Measurements from ENCODE around the gene ITGA2. TPM values are rescaled to one million over a fixed set of nuclear protein-coding genes. Genes with fewer than 3 reads are reported as not detected.

The ITGA2 gene
- total RNA-seq, 1 donor from 2014 or later, result 1.0 TPM

GRCh38 chr5:53095931-53096525 is 106.9 kb downstream of the ITGA2 start:
- peaks cover 10% of the 10 kb centered on the region for H3K36me3 Mint-ChIP-seq (ENCODE audit: low read depth)
- DNase-seq (ENCODE audit: low spot score), result no peak
- H3K4me1 Mint-ChIP-seq (ENCODE audit: low read depth), result peaks cover 33% of the 10 kb centered on the region
- H3K27ac Mint-ChIP-seq (ENCODE audit: unreplicated experiment), result no peak overlapping the region
- H3K27me3 Mint-ChIP-seq (ENCODE audit: low read depth), result no peaks in the 10 kb centered on the region
- no peaks in the 10 kb centered on the region for H3K9me3 Mint-ChIP-seq (ENCODE audit: low read depth)
- peak; percentile 95 for TF ChIP-seq CTCF (IDR thresholded peaks at IDR 0.05)
- H3K4me3 Mint-ChIP-seq (ENCODE audit: unreplicated experiment), result no peak overlapping the region

DNA sequence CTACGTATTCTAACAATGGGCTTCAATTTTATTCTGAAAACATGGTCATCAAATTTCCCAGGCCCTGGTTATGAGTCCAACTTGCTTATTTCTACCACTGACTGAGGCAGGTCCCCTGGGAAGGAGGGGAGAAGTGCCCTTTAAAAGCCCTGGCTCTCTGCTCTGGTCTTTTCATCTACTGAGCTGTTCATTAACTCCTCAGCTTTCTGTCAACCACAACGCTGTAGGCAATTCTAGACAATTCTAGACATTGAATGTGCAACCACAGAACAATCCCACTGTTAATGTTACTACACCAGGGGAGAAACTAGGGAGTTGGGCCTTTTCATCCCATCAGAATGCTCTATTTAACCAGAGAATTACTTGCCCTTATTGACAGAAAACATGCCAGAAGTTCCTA is 110.4 kb downstream of the ITGA2 start:
- TF ChIP-seq CTCF (IDR thresholded peaks at IDR 0.05), result no peak
- Mint-ChIP-seq H3K27ac (ENCODE audit: unreplicated experiment) (peak overlapping the region; percentile 90), H3K36me3 (ENCODE audit: low read depth) (peaks cover 14% of the 10 kb centered on the region), H3K9me3 (ENCODE audit: low read depth) (no peaks in the 10 kb centered on the region), H3K4me3 (ENCODE audit: unreplicated experiment) (no peak overlapping the region), H3K4me1 (ENCODE audit: low read depth) (peaks cover 28% of the 10 kb centered on the region), H3K27me3 (ENCODE audit: low read depth) (no peaks in the 10 kb centered on the region)
- no peak for DNase-seq (ENCODE audit: low spot score)

- no peak overlapping the region for H3K4me3 Mint-ChIP-seq (ENCODE audit: unreplicated experiment)
- DNase-seq (ENCODE audit: low spot score), result no peak
- no peaks in the 10 kb centered on the region for H3K9me3 Mint-ChIP-seq (ENCODE audit: low read depth)
- no peak for TF ChIP-seq CTCF (IDR thresholded peaks at IDR 0.05)
- H3K4me1 Mint-ChIP-seq (ENCODE audit: low read depth), result peaks cover 31% of the 10 kb centered on the region
- no peaks in the 10 kb centered on the region for H3K27me3 Mint-ChIP-seq (ENCODE audit: low read depth)
- H3K36me3 Mint-ChIP-seq (ENCODE audit: low read depth), result peaks cover 16% of the 10 kb centered on the region
- H3K27ac Mint-ChIP-seq (ENCODE audit: unreplicated experiment), result no peak overlapping the region
Measured at GRCh38 chr5:53100606-53101005, 111.5 kb downstream of the ITGA2 start.

DNA sequence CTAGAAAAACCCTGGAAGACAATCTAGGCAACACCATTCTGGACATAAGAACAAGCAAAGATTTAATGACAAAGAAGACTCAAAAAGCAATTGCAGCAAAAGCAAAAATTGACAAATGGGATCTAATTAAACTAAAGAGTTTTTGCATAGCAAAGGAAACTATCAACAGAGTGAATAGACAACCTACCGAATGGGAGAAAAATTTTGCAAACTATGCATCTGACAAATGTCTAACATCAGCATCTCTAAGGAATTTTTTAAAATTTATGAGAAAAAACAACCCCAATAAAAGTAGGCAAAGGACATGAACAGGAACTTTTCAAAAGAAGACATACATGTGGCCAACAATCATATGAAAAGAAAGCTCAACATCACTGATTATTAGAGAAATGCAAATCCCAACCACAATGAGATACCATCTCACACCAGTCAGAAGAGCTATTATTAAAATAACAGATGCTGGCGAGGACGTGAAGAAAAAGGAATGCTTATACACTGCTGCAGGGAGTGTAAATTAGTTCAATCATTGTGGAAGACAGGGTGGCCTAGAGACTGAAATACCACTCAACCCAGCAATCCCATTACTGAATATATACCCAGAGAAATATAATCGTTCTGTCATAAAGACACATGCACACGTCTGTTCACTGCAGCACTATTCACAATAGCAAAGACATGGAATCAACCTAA is 116.6 kb downstream of the ITGA2 start:
- Mint-ChIP-seq H3K9me3 (ENCODE audit: low read depth) (no peaks in the 10 kb centered on the region), H3K4me3 (ENCODE audit: unreplicated experiment) (no peak overlapping the region), H3K36me3 (ENCODE audit: low read depth) (peaks cover 14% of the 10 kb centered on the region), H3K4me1 (ENCODE audit: low read depth) (peaks cover 40% of the 10 kb centered on the region), H3K27me3 (ENCODE audit: low read depth) (no peaks in the 10 kb centered on the region), H3K27ac (ENCODE audit: unreplicated experiment) (no peak overlapping the region)
- no peak for TF ChIP-seq CTCF (IDR thresholded peaks at IDR 0.05)
- no peak for DNase-seq (ENCODE audit: low spot score)

GRCh38 chr5:53109056-53109442 is 119.9 kb downstream of the ITGA2 start:
- H3K36me3 Mint-ChIP-seq (ENCODE audit: low read depth), result peaks cover 9% of the 10 kb centered on the region
- H3K9me3 Mint-ChIP-seq (ENCODE audit: low read depth), result no peaks in the 10 kb centered on the region
- H3K4me1 Mint-ChIP-seq (ENCODE audit: low read depth), result peaks cover 36% of the 10 kb centered on the region
- no peak for TF ChIP-seq CTCF (IDR thresholded peaks at IDR 0.05)
- DNase-seq (ENCODE audit: low spot score), result no peak
- no peaks in the 10 kb centered on the region for H3K27me3 Mint-ChIP-seq (ENCODE audit: low read depth)
- H3K4me3 Mint-ChIP-seq (ENCODE audit: unreplicated experiment), result peak overlapping the region; percentile 84
- peak overlapping the region; percentile 86 for H3K27ac Mint-ChIP-seq (ENCODE audit: unreplicated experiment)
